ENCODE measurements around the gene CALML3.

DNA sequence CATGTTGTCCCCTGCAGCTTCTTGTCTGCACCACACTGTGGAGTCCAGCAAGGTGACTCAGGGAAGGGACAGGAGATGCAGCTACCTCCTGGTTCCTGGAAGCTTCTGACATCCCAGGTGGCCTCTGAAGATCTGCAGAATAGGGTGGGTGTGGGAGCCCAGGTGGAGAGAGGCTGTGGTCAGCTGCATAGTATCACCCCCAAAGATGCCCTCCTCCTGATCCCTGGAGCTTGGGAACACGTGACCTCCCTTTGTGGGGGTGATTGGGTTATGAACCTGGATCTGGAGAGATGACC lies 25.4 kb downstream of the CALML3 start:
- TF ChIP-seq, protein P1, sequence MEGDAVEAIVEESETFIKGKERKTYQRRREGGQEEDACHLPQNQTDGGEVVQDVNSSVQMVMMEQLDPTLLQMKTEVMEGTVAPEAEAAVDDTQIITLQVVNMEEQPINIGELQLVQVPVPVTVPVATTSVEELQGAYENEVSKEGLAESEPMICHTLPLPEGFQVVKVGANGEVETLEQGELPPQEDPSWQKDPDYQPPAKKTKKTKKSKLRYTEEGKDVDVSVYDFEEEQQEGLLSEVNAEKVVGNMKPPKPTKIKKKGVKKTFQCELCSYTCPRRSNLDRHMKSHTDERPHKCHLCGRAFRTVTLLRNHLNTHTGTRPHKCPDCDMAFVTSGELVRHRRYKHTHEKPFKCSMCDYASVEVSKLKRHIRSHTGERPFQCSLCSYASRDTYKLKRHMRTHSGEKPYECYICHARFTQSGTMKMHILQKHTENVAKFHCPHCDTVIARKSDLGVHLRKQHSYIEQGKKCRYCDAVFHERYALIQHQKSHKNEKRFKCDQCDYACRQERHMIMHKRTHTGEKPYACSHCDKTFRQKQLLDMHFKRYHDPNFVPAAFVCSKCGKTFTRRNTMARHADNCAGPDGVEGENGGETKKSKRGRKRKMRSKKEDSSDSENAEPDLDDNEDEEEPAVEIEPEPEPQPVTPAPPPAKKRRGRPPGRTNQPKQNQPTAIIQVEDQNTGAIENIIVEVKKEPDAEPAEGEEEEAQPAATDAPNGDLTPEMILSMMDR (conservative IDR thresholded peaks at IDR 0.05), result no peak
- TF ChIP-seq ZFX (IDR thresholded peaks at IDR 0.05), result no peak
